K562 (cell line): ENCODE data around the gene MYH9.

Experiments
- BCOR ChIP-seq: fragments of 450-650 bp; IDR thresholded peaks from 2 replicates; pipeline ENCODE4 v1.6.1; 2016
- EZH2 ChIP-seq: IDR thresholded peaks from 2 replicates; pipeline ENCODE4 v1.6.1; 2012; ENCODE audit warnings: low read depth, mild to moderate bottlenecking, inconsistent platforms, low read length, borderline replicate concordance
- HNRNPH1 ChIP-seq: fragments of 200-400 bp; formaldehyde crosslinking; optimal IDR thresholded peaks from 2 replicates; pipeline ENCODE3; 2017; ENCODE audit warnings: low read depth, mild to moderate bottlenecking, low read length, moderate library complexity
- KLF13 ChIP-seq: fragments of 450-650 bp; IDR thresholded peaks from 2 replicates; pipeline ENCODE4 v1.6.1; 2016; ENCODE audit warnings: missing genetic modification characterization, low read depth, mild to moderate bottlenecking, missing compliant biosample characterization, moderate library complexity, borderline replicate concordance
- NFRKB ChIP-seq: fragments of 450-650 bp; IDR thresholded peaks from 2 replicates; pipeline ENCODE4 v1.6.1; 2016; ENCODE audit warnings: low read depth
- POLR2A ChIP-seq: fragments of 450-650 bp; conservative IDR thresholded peaks from 2 replicates; pipeline ENCODE4 v1.6.1; 2016
- POLR2AphosphoS5 ChIP-seq: IDR thresholded peaks from 2 replicates; pipeline ENCODE4 v1.6.1; 2011; ENCODE audit warnings: mild to moderate bottlenecking, low read depth, low read length, moderate library complexity; ENCODE audit not compliant: control insufficient read depth, insufficient read depth
- RAD21 ChIP-seq, 2 experiments: fragments of 250-450 bp in 1 of 2; fragments of 450-650 bp in 1 of 2; sonication (Bioruptor Pico) in 1 of 2; formaldehyde crosslinking in 1 of 2; IDR thresholded peaks in 1 of 2; conservative IDR thresholded peaks in 1 of 2; 2 replicates each; pipeline versions ENCODE4 v1.4.0 to v1.8.0; 2020 to 2022; ENCODE audit warnings: mild to moderate bottlenecking in 2 of 2, moderate library complexity in 1 of 2
- RHOXF2B ChIP-seq: fragments of 250-450 bp; sonication (Bioruptor Pico); conservative IDR thresholded peaks from 2 replicates; pipeline ENCODE4 v1.5.1; 2021
- TRIM24 ChIP-seq, 2 experiments: fragments of 450-650 bp; IDR thresholded peaks; 2 replicates each; pipeline ENCODE4 v1.6.1; 2016
- ZNF77 ChIP-seq: fragments of 250-450 bp; sonication (Bioruptor Pico); IDR thresholded peaks from 2 replicates; pipeline ENCODE4 v1.5.0; 2020
- ZZZ3 ChIP-seq: fragments of 450-650 bp; IDR thresholded peaks from 2 replicates; pipeline ENCODE4 v1.6.1; 2016; ENCODE audit warnings: antibody characterized with exemption, mild to moderate bottlenecking, moderate library complexity
- TF ChIP-seq, protein P1 (sequence below): sonication (generic); formaldehyde crosslinking; IDR thresholded peaks from 2 replicates; pipeline ENCODE4 v1.8.0; 2022; ENCODE audit warnings: mild to moderate bottlenecking, low read depth, missing genetic modification reagents
- TF ChIP-seq, protein P2 (sequence below), 3 experiments: IDR thresholded peaks in 2 of 3; conservative IDR thresholded peaks in 1 of 3; 2 replicates each; pipeline ENCODE4 v1.5.1; 2011 to 2012; ENCODE audit warnings: low read length in 3 of 3, mild to moderate bottlenecking in 3 of 3, control low read depth in 2 of 3, improper control_type of control experiment in 1 of 3, inconsistent platforms in 1 of 3, low read depth in 1 of 3, mixed read lengths in 1 of 3, moderate library complexity in 1 of 3; ENCODE audit not compliant: insufficient read depth in 2 of 3

DNA sequence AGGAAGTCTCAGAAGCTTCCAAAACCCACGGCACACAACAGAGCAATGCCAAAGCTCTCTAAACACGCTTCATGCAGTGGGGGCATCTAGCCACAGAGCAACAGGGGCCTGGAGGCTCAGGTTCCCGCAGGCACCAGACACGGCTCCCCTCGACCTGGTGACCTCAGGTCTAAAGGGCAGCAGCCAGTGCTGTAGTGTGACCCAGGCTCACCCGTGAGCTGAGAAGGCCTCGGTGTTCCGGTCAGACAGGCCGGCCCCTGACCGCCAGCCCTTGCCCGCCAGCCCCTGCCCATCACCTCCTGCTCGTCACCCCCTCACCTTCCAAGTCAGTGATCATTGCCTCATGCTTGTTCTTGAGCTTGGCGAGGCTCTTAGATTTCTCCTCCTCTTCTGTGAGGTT is 89.2 kb downstream of the MYH9 start:
- TF ChIP-seq, protein P1, sequence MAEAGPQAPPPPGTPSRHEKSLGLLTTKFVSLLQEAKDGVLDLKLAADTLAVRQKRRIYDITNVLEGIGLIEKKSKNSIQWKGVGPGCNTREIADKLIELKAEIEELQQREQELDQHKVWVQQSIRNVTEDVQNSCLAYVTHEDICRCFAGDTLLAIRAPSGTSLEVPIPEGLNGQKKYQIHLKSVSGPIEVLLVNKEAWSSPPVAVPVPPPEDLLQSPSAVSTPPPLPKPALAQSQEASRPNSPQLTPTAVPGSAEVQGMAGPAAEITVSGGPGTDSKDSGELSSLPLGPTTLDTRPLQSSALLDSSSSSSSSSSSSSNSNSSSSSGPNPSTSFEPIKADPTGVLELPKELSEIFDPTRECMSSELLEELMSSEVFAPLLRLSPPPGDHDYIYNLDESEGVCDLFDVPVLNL (CRISPR knock-in tag): no peak
- no peak for TF ChIP-seq KLF13 (tag)
- TF ChIP-seq POLR2A: no peak
- no peak for TF ChIP-seq BCOR
- TF ChIP-seq, protein P2, sequence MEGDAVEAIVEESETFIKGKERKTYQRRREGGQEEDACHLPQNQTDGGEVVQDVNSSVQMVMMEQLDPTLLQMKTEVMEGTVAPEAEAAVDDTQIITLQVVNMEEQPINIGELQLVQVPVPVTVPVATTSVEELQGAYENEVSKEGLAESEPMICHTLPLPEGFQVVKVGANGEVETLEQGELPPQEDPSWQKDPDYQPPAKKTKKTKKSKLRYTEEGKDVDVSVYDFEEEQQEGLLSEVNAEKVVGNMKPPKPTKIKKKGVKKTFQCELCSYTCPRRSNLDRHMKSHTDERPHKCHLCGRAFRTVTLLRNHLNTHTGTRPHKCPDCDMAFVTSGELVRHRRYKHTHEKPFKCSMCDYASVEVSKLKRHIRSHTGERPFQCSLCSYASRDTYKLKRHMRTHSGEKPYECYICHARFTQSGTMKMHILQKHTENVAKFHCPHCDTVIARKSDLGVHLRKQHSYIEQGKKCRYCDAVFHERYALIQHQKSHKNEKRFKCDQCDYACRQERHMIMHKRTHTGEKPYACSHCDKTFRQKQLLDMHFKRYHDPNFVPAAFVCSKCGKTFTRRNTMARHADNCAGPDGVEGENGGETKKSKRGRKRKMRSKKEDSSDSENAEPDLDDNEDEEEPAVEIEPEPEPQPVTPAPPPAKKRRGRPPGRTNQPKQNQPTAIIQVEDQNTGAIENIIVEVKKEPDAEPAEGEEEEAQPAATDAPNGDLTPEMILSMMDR (IDR thresholded peaks at IDR 0.05 in 2 of 3, conservative IDR thresholded peaks at IDR 0.05 in 1 of 3; ENCODE audit: insufficient read depth in 2 of 3, low read depth in 1 of 3, low read length in 3 of 3): no peak
- no peak for TF ChIP-seq EZH2
- TF ChIP-seq ZNF77 (CRISPR knock-in tag): no peak
- no peak for TF ChIP-seq NFRKB
- TF ChIP-seq RAD21 (CRISPR knock-in tag; conservative IDR thresholded peaks at IDR 0.05 in 1 of 2, IDR thresholded peaks at IDR 0.05 in 1 of 2): no peak
- TF ChIP-seq HNRNPH1: no peak
- no peak for TF ChIP-seq RHOXF2B
- TF ChIP-seq TRIM24 (IDR thresholded peaks at IDR 0.05): no peak
- no peak for TF ChIP-seq POLR2AphosphoS5
- TF ChIP-seq ZZZ3: no peak
